Stimulated activated CD8-positive, alpha-beta memory T cell treated with anti-CD3 and anti-CD28 coated beads, Interleukin-12 subunit alpha, Interleukin-12 subunit beta, amount 100 ng/mL, for 24 hours (primary cell): Measurements from ENCODE around the gene PRDM16.

Experiments used
- DNase-seq: peaks from one replicate; pipeline ENCODE4 v3.0.0-alpha.2; 2020; ENCODE audit errors: extremely low read depth

Gene PRDM16

GRCh38 chr1:3461238-3461933, 392.4 kb downstream of the PRDM16 start:
- no peak for DNase-seq

GRCh38 chr1:3461934-3462275, 392.9 kb downstream of the PRDM16 start:
- no peak for DNase-seq

- no peak for DNase-seq
These were observed 393.5 kb downstream of the PRDM16 start for GRCh38 chr1:3462356-3463012.

GRCh38 chr1:3463013-3463385, 394.0 kb downstream of the PRDM16 start:
- no peak for DNase-seq

GRCh38 chr1:3463408-3463863, 394.4 kb downstream of the PRDM16 start:
- DNase-seq: no peak

- DNase-seq: no peak
These were observed 395.1 kb downstream of the PRDM16 start for GRCh38 chr1:3463891-3464648.

- DNase-seq: no peak
These were observed 395.6 kb downstream of the PRDM16 start for GRCh38 chr1:3464649-3465025.

GRCh38 chr1:3465091-3465934, 396.3 kb downstream of the PRDM16 start:
- DNase-seq: no peak

- DNase-seq: no peak
These were observed 396.9 kb downstream of the PRDM16 start for GRCh38 chr1:3465935-3466321.

GRCh38 chr1:3466366-3467075, 397.5 kb downstream of the PRDM16 start:
- no peak for DNase-seq

- no peak for DNase-seq
These were observed 398.4 kb downstream of the PRDM16 start for GRCh38 chr1:3467096-3468036.

- no peak for DNase-seq
These were observed 399.5 kb downstream of the PRDM16 start for GRCh38 chr1:3468236-3469103.

- DNase-seq: no peak
These were observed 400.3 kb downstream of the PRDM16 start for GRCh38 chr1:3469104-3469848.

- DNase-seq: no peak
These were observed 401.0 kb downstream of the PRDM16 start for GRCh38 chr1:3469849-3470649.

- DNase-seq: no peak
These were observed 401.8 kb downstream of the PRDM16 start for GRCh38 chr1:3470650-3471355.

GRCh38 chr1:3471356-3472087, 402.5 kb downstream of the PRDM16 start:
- DNase-seq: no peak
